Loucy (cell line): Measurements from ENCODE around the gene STXBP4.

Source experiments
- H2AFZ ChIP-seq: fragments of 200-600 bp; sonication (generic); 2 replicates; pipeline ENCODE4 v1.6.0; 2016; ENCODE audit warnings: antibody characterized with exemption, mild to moderate bottlenecking, low read length, moderate library complexity
- H3F3A ChIP-seq: fragments of 200-600 bp; 2 replicates; pipeline ENCODE4 v1.6.0; 2016; ENCODE audit warnings: antibody characterized with exemption, low read depth, mild to moderate bottlenecking
- H3K27me3 ChIP-seq: fragments of 200-600 bp; sonication (generic); 2 replicates; pipeline ENCODE4 v1.6.1; 2014; ENCODE audit warnings: low read length, mild to moderate bottlenecking; ENCODE audit not compliant: insufficient read depth, poor library complexity, severe bottlenecking
- H3K36me3 ChIP-seq: fragments of 200-600 bp; sonication (generic); 2 replicates; pipeline ENCODE4 v1.6.1; 2016; ENCODE audit warnings: low read length; ENCODE audit not compliant: insufficient read depth
- H3K4me1 ChIP-seq: fragments of 200-600 bp; sonication (generic); 2 replicates; pipeline ENCODE4 v1.5.1; 2014; ENCODE audit warnings: low read length, mild to moderate bottlenecking; ENCODE audit not compliant: insufficient read depth, poor library complexity, severe bottlenecking
- H3K4me2 ChIP-seq: fragments of 200-600 bp; sonication (generic); 2 replicates; pipeline ENCODE4 v1.6.0; 2014; ENCODE audit warnings: antibody characterized with exemption, low read length, low read depth, mild to moderate bottlenecking; ENCODE audit not compliant: poor library complexity, severe bottlenecking
- H3K4me3 ChIP-seq: fragments of 200-600 bp; sonication (generic); 2 replicates; pipeline ENCODE4 v1.5.1; 2014; ENCODE audit warnings: low read length, mild to moderate bottlenecking, mixed read lengths; ENCODE audit not compliant: poor library complexity, severe bottlenecking
- H3K79me2 ChIP-seq: fragments of 200-600 bp; sonication (generic); 2 replicates; pipeline ENCODE4 v1.6.1; 2014; ENCODE audit warnings: low read length; ENCODE audit not compliant: insufficient read depth
- H3K9ac ChIP-seq: fragments of 200-600 bp; sonication (generic); 2 replicates; pipeline ENCODE4 v1.6.0; 2014; ENCODE audit warnings: mild to moderate bottlenecking, low read depth, low read length, moderate library complexity; ENCODE audit not compliant: poor library complexity, severe bottlenecking
- H3K9me2 ChIP-seq: fragments of 200-600 bp; sonication (generic); replicated peaks from 2 replicates; pipeline ENCODE4 v1.6.1; 2016; ENCODE audit warnings: low read depth, low read length, mixed read lengths
- H3K9me3 ChIP-seq: fragments of 200-600 bp; sonication (generic); 2 replicates; pipeline ENCODE4 v1.6.1; 2014; ENCODE audit warnings: mild to moderate bottlenecking, antibody characterized with exemption, low read length, low read depth; ENCODE audit not compliant: insufficient read depth
- H4K20me1 ChIP-seq: fragments of 200-600 bp; sonication (generic); 2 replicates; pipeline ENCODE4 v1.6.0; 2014; ENCODE audit warnings: antibody characterized with exemption, low read length, mild to moderate bottlenecking; ENCODE audit not compliant: insufficient read depth, poor library complexity, severe bottlenecking
- CTCF ChIP-seq: fragments of 200-600 bp; sonication (generic); conservative IDR thresholded peaks from 2 replicates; pipeline ENCODE4 v1.5.1; 2014; ENCODE audit warnings: mild to moderate bottlenecking, antibody characterized with exemption, low read length
- EZH2phosphoT487 ChIP-seq: fragments of 200-600 bp; IDR thresholded peaks from 2 replicates; pipeline ENCODE4 v1.6.1; 2018; ENCODE audit warnings: antibody characterized with exemption, mild to moderate bottlenecking, moderate library complexity, borderline replicate concordance

STXBP4 gene

GRCh38 chr17:54972406-54973138 is 4.0 kb downstream of the STXBP4 start:
- H3K9me3 ChIP-seq = no peaks in the 10 kb centered on the region
- no peak overlapping the region for H3K4me3 ChIP-seq
- H3F3A ChIP-seq = no peaks in the 10 kb centered on the region
- no peak overlapping the region for H3K9ac ChIP-seq
- no peaks in the 10 kb centered on the region for H4K20me1 ChIP-seq
- H3K36me3 ChIP-seq = no peaks in the 10 kb centered on the region
- no peak overlapping the region; the same call in 1 of the 2 replicates for H2AFZ ChIP-seq
- H3K4me1 ChIP-seq = peaks cover 40% of the 10 kb centered on the region
- TF ChIP-seq CTCF (no peak), EZH2phosphoT487 (no peak)
- no peaks in the 10 kb centered on the region for H3K9me2 ChIP-seq
- H3K4me2 ChIP-seq = peak overlapping the region; percentile 17
- H3K79me2 ChIP-seq = peaks cover 26% of the 10 kb centered on the region
- no peaks in the 10 kb centered on the region for H3K27me3 ChIP-seq

- Histone ChIP-seq H3K9me3 (no peaks in the 10 kb centered on the region), H4K20me1 (no peaks in the 10 kb centered on the region), H3K9ac (no peak overlapping the region), H2AFZ (no peak overlapping the region), H3K36me3 (no peaks in the 10 kb centered on the region), H3K4me1 (peaks cover 42% of the 10 kb centered on the region), H3K27me3 (no peaks in the 10 kb centered on the region), H3K79me2 (peaks cover 10% of the 10 kb centered on the region; the same call in 1 of the 2 replicates), H3K9me2 (no peaks in the 10 kb centered on the region), H3K4me2 (no peak overlapping the region), H3K4me3 (no peak overlapping the region), H3F3A (no peaks in the 10 kb centered on the region)
- TF ChIP-seq EZH2phosphoT487 = no peak
- no peak for TF ChIP-seq CTCF
Measured at GRCh38 chr17:54974759-54975158, 6.2 kb downstream of the STXBP4 start.

DNA sequence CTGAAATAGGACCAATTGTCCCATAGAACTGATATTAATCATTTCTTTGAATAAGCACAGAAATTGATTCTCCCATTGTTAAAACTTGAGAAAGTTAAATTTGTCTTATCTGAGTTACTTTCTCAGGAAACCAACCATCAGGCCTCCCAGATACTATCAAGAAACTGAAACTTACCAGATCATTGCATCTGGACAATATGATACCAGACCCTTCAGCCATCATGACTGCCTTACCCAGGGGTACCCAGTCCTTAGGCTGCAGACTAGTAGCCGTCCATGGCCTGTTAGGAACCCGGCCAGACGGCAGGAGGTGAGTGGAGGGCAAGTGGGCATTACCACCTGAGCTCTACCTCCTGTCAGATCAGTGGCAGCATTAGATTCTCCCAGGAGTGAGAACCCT is 7.8 kb downstream of the STXBP4 start:
- no peaks in the 10 kb centered on the region for H3K9me2 ChIP-seq
- H3K9me3 ChIP-seq = peaks cover 11% of the 10 kb centered on the region
- 0 out of 2 replicates have a peak, but pooled peaks cover 3% of the 10 kb centered on the region for H3K36me3 ChIP-seq
- H3K27me3 ChIP-seq = no peaks in the 10 kb centered on the region
- TF ChIP-seq CTCF (no peak), EZH2phosphoT487 (no peak)
- H2AFZ ChIP-seq = no peak overlapping the region
- H4K20me1 ChIP-seq = no peaks in the 10 kb centered on the region
- H3K4me1 ChIP-seq = peaks cover 27% of the 10 kb centered on the region
- peak overlapping the region; percentile 8 for H3K4me2 ChIP-seq
- H3K4me3 ChIP-seq = no peak overlapping the region
- H3K79me2 ChIP-seq = peaks cover 5% of the 10 kb centered on the region; the same call in 1 of the 2 replicates
- no peak overlapping the region for H3K9ac ChIP-seq
- no peaks in the 10 kb centered on the region for H3F3A ChIP-seq
